Upper lobe of left lung (tissue), 6 donors: ENCODE data around the gene USP26. TPM values are rescaled to one million over a fixed set of nuclear protein-coding genes. Genes with fewer than 3 reads are reported as not detected.

Experiments
- total RNA-seq, 6 donors: library from RNA; depleted of rRNA in 4 of 6; stranded (reverse); fragments of >200 nt in 4 of 6; gene quantifications; one replicate each; pipeline versions ENCODE4 v1.1.0 to v1.2.1, GENCODE V29; 2016 to 2021
- donor health status: DM: no; HTN: no; CAD: no; lungs with moderate emphysema.
- donor health status: DM: no; HTN: yes; CAD: no; lungs with severe emphysema.

USP26 gene
- total RNA-seq, 6 donors from 2014 or later = not detected

Other genes starting within 250 kb of the USP26 start
- 1 to 10 TPM in 4 of 6 donors, under 1 TPM in 2; 0.30 to 2.5 (median 1.2) TPM for gene HS6ST2, start 138.5 kb downstream of the USP26 start, total RNA-seq
- gene TFDP3, start 121.2 kb upstream of the USP26 start, total RNA-seq = not detected